ENCODE results near the gene SF3B1.

DNA sequence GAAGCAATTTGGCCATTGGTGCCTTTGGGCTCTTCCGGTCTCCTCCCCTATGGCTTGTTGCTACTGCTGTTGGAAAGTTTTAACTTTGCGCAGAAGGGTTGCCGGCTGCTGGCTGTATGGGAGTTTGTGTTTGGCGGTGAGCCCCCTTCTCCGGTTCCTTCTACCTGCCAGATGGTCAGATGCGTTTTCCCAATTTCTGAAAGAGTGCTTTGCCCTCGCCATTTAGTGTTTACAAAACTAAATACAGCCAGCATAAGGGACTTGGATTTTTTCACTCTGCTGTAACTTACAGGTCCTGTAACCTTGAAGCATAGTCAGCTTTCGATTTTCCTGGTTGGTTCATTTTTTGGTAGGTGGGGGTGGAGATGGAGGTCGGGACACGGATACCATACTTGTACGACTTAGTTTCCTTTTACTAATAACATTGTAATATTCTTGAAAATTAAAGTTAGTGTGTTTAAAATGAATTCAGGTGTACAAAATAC is 19.1 kb upstream of the SF3B1 start:
- no peak for TF ChIP-seq GATA3 (IDR thresholded peaks at IDR 0.05; ENCODE audit: low read depth, low read length)
- TF ChIP-seq GATA2 (IDR thresholded peaks at IDR 0.05; ENCODE audit: low read depth, low read length) = no peak
